Hepatocyte (in vitro differentiated cells): Measurements from ENCODE around the gene SHISA4.

Source experiments
- EZH2 ChIP-seq: fragments of 200-600 bp; sonication (generic); IDR thresholded peaks from 2 replicates; pipeline ENCODE4 v1.6.1; 2016; ENCODE audit warnings: antibody characterized with exemption, mild to moderate bottlenecking, borderline replicate concordance
- EZH2phosphoT487 ChIP-seq: fragments of 200-600 bp; sonication (generic); IDR thresholded peaks from one replicate; pipeline ENCODE4 v1.6.1; 2018; ENCODE audit warnings: antibody characterized with exemption, mild to moderate bottlenecking, low read depth, moderate library complexity; ENCODE audit not compliant: unreplicated experiment, severe bottlenecking
- TF ChIP-seq, protein P1 (sequence below): fragments of 200-600 bp; sonication (generic); IDR thresholded peaks from 2 replicates; pipeline ENCODE4 v1.5.1; 2016; ENCODE audit warnings: antibody characterized with exemption, mild to moderate bottlenecking; ENCODE audit not compliant: poor library complexity

DNA sequence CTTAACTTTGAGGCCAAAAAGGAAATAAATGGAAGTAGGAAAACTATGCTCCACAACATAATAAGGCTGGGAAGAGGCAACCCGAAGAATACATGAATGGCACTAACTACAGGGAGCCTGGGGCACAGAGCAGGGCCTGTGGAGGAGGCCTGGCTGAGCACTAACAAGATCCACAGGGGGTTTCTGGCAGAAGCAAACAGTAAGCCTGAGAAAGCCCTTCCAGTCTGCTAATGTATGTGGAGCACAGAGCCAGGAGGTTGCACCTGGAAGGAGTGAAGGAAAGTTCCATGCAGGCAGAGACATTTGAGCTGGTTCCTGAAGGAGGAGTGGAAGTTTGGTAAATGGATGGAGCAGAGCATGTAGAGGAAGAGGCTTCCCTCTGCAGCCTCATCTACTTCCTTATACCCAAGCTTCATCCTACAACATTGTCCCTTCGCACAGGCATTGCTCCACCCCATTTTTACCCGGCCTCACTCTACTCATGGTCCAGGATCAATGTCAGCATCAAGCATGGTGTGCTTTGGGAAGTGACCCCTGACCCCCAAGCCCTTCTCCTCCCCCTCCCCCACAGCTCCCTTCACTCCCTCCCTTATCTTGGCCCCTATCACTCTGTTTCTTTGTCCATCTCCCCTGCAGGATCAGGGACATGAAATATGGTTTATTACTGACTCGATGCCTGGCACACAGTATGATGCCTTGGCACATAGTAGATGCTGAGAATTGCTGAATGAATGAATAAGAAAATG is 23.3 kb downstream of the SHISA4 start:
- TF ChIP-seq, protein P1, sequence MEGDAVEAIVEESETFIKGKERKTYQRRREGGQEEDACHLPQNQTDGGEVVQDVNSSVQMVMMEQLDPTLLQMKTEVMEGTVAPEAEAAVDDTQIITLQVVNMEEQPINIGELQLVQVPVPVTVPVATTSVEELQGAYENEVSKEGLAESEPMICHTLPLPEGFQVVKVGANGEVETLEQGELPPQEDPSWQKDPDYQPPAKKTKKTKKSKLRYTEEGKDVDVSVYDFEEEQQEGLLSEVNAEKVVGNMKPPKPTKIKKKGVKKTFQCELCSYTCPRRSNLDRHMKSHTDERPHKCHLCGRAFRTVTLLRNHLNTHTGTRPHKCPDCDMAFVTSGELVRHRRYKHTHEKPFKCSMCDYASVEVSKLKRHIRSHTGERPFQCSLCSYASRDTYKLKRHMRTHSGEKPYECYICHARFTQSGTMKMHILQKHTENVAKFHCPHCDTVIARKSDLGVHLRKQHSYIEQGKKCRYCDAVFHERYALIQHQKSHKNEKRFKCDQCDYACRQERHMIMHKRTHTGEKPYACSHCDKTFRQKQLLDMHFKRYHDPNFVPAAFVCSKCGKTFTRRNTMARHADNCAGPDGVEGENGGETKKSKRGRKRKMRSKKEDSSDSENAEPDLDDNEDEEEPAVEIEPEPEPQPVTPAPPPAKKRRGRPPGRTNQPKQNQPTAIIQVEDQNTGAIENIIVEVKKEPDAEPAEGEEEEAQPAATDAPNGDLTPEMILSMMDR: no peak
- no peak for TF ChIP-seq EZH2phosphoT487
- no peak for TF ChIP-seq EZH2
